Transverse colon (tissue), 3 donors: ENCODE measurements around the gene SELENON.

ENCODE experiments used
- EP300 ChIP-seq: sonication (generic); formaldehyde crosslinking; IDR thresholded peaks from one replicate; pipeline ENCODE4 v1.6.1; 2017; ENCODE audit warnings: antibody characterized with exemption, low read depth
- TF ChIP-seq, protein P1 (sequence below), 5 experiments: fragments of 200-600 bp in 3 of 5; fragments of 450-650 bp in 2 of 5; sonication (generic) in 3 of 5; IDR thresholded peaks; 1 replicate in 2 of 5; 2 replicates in 3 of 5; pipeline ENCODE4 v1.5.1; 2016 to 2017; ENCODE audit warnings: antibody characterized with exemption in 5 of 5, inconsistent platforms in 3 of 5, mild to moderate bottlenecking in 2 of 5, moderate library complexity in 1 of 5

DNA sequence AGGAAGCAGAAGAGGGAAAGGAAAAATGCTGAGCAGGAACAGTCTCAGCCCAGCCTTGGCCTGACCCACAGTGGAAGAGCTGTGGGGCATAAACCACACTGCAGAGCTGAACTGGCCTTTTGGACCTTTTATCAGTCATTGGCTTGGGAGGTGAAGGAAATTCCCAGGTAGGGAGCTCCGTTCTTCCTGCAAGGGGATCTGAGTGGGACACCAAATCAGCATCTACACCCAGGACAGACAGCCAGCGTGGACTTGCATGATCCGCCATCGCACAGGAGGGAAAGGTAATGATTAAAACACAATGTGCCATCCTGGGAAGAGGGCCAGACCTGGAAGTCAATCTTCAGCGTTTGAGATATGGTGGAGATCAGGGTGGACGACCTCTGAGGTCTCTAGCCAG is 18.6 kb downstream of the SELENON start:
- TF ChIP-seq, protein P1, sequence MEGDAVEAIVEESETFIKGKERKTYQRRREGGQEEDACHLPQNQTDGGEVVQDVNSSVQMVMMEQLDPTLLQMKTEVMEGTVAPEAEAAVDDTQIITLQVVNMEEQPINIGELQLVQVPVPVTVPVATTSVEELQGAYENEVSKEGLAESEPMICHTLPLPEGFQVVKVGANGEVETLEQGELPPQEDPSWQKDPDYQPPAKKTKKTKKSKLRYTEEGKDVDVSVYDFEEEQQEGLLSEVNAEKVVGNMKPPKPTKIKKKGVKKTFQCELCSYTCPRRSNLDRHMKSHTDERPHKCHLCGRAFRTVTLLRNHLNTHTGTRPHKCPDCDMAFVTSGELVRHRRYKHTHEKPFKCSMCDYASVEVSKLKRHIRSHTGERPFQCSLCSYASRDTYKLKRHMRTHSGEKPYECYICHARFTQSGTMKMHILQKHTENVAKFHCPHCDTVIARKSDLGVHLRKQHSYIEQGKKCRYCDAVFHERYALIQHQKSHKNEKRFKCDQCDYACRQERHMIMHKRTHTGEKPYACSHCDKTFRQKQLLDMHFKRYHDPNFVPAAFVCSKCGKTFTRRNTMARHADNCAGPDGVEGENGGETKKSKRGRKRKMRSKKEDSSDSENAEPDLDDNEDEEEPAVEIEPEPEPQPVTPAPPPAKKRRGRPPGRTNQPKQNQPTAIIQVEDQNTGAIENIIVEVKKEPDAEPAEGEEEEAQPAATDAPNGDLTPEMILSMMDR (IDR thresholded peaks at IDR 0.05): no peak
- no peak for TF ChIP-seq EP300
